Measurements from ENCODE around the gene SIAH2. TPM values are rescaled to one million over a fixed set of nuclear protein-coding genes. Genes with fewer than 3 reads are reported as not detected.

SIAH2 gene
- total and polyA plus RNA-seq, 9 of the 15 experiments (the other 6 are each of a cell fraction or from before 2014, with no cell fraction given): 4.8 to 39.0 (median 29.9) TPM

DNA sequence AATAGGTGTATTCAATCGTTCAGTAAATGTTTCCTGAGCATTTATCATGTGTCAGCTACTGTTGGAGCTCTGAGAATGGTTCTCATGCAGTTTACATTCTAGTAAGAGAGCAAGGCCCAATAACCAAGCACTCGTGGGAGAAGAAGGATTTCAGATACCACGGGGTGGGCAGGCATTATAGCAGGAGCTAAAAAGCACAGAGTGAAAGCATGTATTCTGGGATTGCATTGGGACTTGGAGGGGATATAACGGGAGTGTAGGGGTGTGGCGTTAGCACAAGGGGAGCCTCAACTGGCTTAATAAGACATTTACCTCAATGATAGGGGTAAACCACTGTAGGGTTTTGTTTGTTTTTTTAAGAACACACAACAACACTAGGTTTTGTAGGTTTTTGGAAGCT lies 1.6 kb upstream of the SIAH2 start:
- peak overlapping the region; percentile 72; the same call in 1 of the 2 replicates for H3K4me3 ChIP-seq
- no peaks in the 10 kb centered on the region for H3K9me3 ChIP-seq (replicated peaks; ENCODE audit: control insufficient read depth, insufficient read depth, low read depth, low read length)
- no peak for TF ChIP-seq BRF1 (IDR thresholded peaks at IDR 0.05; ENCODE audit: borderline replicate concordance, extremely low read depth, insufficient read length)
- TF ChIP-seq, protein P1, sequence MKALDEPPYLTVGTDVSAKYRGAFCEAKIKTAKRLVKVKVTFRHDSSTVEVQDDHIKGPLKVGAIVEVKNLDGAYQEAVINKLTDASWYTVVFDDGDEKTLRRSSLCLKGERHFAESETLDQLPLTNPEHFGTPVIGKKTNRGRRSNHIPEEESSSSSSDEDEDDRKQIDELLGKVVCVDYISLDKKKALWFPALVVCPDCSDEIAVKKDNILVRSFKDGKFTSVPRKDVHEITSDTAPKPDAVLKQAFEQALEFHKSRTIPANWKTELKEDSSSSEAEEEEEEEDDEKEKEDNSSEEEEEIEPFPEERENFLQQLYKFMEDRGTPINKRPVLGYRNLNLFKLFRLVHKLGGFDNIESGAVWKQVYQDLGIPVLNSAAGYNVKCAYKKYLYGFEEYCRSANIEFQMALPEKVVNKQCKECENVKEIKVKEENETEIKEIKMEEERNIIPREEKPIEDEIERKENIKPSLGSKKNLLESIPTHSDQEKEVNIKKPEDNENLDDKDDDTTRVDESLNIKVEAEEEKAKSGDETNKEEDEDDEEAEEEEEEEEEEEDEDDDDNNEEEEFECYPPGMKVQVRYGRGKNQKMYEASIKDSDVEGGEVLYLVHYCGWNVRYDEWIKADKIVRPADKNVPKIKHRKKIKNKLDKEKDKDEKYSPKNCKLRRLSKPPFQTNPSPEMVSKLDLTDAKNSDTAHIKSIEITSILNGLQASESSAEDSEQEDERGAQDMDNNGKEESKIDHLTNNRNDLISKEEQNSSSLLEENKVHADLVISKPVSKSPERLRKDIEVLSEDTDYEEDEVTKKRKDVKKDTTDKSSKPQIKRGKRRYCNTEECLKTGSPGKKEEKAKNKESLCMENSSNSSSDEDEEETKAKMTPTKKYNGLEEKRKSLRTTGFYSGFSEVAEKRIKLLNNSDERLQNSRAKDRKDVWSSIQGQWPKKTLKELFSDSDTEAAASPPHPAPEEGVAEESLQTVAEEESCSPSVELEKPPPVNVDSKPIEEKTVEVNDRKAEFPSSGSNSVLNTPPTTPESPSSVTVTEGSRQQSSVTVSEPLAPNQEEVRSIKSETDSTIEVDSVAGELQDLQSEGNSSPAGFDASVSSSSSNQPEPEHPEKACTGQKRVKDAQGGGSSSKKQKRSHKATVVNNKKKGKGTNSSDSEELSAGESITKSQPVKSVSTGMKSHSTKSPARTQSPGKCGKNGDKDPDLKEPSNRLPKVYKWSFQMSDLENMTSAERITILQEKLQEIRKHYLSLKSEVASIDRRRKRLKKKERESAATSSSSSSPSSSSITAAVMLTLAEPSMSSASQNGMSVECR (CRISPR knock-in tag; IDR thresholded peaks at IDR 0.05): no peak
- TF ChIP-seq KAT8 (IDR thresholded peaks at IDR 0.05; ENCODE audit: low read depth): no peak
- TF ChIP-seq, protein P2, sequence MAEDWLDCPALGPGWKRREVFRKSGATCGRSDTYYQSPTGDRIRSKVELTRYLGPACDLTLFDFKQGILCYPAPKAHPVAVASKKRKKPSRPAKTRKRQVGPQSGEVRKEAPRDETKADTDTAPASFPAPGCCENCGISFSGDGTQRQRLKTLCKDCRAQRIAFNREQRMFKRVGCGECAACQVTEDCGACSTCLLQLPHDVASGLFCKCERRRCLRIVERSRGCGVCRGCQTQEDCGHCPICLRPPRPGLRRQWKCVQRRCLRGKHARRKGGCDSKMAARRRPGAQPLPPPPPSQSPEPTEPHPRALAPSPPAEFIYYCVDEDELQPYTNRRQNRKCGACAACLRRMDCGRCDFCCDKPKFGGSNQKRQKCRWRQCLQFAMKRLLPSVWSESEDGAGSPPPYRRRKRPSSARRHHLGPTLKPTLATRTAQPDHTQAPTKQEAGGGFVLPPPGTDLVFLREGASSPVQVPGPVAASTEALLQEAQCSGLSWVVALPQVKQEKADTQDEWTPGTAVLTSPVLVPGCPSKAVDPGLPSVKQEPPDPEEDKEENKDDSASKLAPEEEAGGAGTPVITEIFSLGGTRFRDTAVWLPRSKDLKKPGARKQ (CRISPR knock-in tag; IDR thresholded peaks at IDR 0.05): no peak
- TF ChIP-seq ZNF707 (CRISPR knock-in tag; conservative IDR thresholded peaks at IDR 0.05): no peak
- no peak for TF ChIP-seq PHTF2 (CRISPR knock-in tag; IDR thresholded peaks at IDR 0.05)
- TF ChIP-seq RUNX1 (IDR thresholded peaks at IDR 0.05; ENCODE audit: low read depth): no peak
- TF ChIP-seq LCOR (CRISPR knock-in tag; IDR thresholded peaks at IDR 0.05): no peak
- ATAC-seq (no peak), FAIRE-seq (no peak), DNase-seq (ENCODE audit: extremely low read depth in 1 of 4, low spot score in 3 of 4) (peak in 1 of 4 experiments; percentile 43)
- in situ Hi-C loops (cut with MboI): no loop called here
- peaks cover 21 to 24% of the 10 kb centered on the region in 2 experiments; a peak in 4 of 5 replicates for H3K4me1 ChIP-seq (replicated peaks in 1 of 2; ENCODE audit: control insufficient read depth in 2 of 2, insufficient read depth in 2 of 2, low read length in 2 of 2)
- peak overlapping the region; percentile 72 to 78; a peak in 3 of 4 replicates for H3K9ac ChIP-seq (ENCODE audit: insufficient read depth in 1 of 2, low read depth in 2 of 2, low read length in 2 of 2)
- POLR2A ChIA-PET: interaction anchor here (0.6 to 2.1 kb wide), 7 partner anchors 9 to 221 kb away, joined by 3 to 10 read pairs (median 3); partner anchors contain the start of gene ERICH6
- H3K27me3 ChIP-seq (ENCODE audit: control insufficient read depth in 2 of 2, insufficient read depth in 2 of 2, low read length in 2 of 2): no peaks in the 10 kb centered on the region
- peaks cover 12% of the 10 kb centered on the region for H3K36me3 ChIP-seq (ENCODE audit: control insufficient read depth, insufficient read depth, low read length)
- no TSS peak for BruUV-seq (replicated peaks)
- no peaks in the 10 kb centered on the region for H3K9me1 ChIP-seq (ENCODE audit: control insufficient read depth, insufficient read depth, low read length)
- H2AFZ ChIP-seq (ENCODE audit: low read depth, low read length): peak overlapping the region; percentile 87
- WGBS (ENCODE audit: insufficient coverage, low coverage, missing lambda C conversion rate): 28% methylated on average over 5 of the region's 5 CpGs
- no peaks in the 10 kb centered on the region for H4K20me1 ChIP-seq (replicated peaks; ENCODE audit: control insufficient read depth, insufficient read depth, low read length)
- intact Hi-C loops (cut with micrococcal nuclease): no loop called here
- CTCF ChIA-PET (ENCODE audit: low intra/inter-chr PET ratio): no interaction called here
- H3K79me2 ChIP-seq (ENCODE audit: control insufficient read depth, insufficient read depth, low read length): peaks cover 46% of the 10 kb centered on the region
- peak overlapping the region; percentile 39; the same call in 2 of the 3 replicates for H3K27ac ChIP-seq (ENCODE audit: extremely low read depth, low read depth, low read length)
- peak overlapping the region; percentile 79 for H3K4me2 ChIP-seq (ENCODE audit: insufficient read depth, low read length)
